Left renal pelvis (tissue), 4 donors: ENCODE measurements around the gene CYP27B1. TPM values are rescaled to one million over a fixed set of nuclear protein-coding genes. Genes with fewer than 3 reads are reported as not detected.
"Not testable (repeated sequence)": the region's sequence is repeated elsewhere in the genome, so short reads cannot be mapped to it uniquely, and the experiment has no call there.

Source experiments
- DNase-seq, 4 donors: peaks; one replicate each; pipeline ENCODE4 v3.0.0-alpha.2; 2013; ENCODE audit warnings: low read depth in 4 of 4, low spot score in 3 of 4
- polyA plus RNA-seq, 4 donors: library from polyadenylated mRNA; unstranded; fragments of 120-200 nt; gene quantifications; one replicate each; pipeline ENCODE4 v1.2.1, GENCODE V29; 2013; ENCODE audit not compliant: insufficient read length in 4 of 4

CYP27B1 gene
- polyA plus RNA-seq, 4 donors: 0.72 to 2.2 (median 0.96) TPM

DNA sequence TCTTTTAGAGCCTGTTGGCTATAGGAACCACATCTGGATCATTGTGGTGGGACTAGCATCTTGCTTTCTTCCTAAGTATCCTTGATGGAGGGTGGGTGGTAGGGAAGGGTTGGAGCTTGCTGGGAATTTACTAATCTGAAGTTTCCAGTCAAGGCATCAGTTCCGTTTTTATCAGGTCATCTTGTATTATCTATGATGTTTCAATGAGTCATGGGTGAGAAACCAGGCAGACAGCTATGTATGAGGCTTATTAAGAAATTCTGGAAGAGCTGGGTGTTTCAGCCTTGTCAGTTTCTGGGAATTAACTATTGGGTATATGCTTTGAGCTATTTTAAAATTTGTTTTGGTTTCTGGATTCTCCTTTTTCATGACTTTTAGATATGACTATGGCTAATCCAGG lies 27.0 kb upstream of the CYP27B1 start:
- DNase-seq: no peak

DNA sequence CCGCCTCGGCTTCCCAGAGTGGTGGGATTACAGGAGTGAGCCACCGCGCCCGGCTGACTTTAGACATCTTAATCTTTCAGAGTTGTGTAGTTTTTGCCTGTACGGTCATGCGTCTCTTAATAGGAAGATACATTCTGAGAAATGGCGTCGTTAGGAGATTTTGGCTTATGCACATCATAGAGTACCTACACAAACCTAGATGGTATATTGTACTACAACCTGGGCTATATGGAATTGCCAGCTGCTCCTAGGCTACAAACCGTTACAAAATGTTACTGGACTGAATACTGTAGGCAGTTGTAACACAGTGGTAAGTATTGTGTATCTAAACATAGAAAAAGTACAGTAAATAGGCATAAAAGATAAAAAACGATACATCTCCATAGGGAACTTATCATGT lies 17.0 kb upstream of the CYP27B1 start:
- no peak for DNase-seq

- no peak for DNase-seq
Measured at GRCh38 chr12:57783466-57783801, 16.6 kb upstream of the CYP27B1 start.

DNA sequence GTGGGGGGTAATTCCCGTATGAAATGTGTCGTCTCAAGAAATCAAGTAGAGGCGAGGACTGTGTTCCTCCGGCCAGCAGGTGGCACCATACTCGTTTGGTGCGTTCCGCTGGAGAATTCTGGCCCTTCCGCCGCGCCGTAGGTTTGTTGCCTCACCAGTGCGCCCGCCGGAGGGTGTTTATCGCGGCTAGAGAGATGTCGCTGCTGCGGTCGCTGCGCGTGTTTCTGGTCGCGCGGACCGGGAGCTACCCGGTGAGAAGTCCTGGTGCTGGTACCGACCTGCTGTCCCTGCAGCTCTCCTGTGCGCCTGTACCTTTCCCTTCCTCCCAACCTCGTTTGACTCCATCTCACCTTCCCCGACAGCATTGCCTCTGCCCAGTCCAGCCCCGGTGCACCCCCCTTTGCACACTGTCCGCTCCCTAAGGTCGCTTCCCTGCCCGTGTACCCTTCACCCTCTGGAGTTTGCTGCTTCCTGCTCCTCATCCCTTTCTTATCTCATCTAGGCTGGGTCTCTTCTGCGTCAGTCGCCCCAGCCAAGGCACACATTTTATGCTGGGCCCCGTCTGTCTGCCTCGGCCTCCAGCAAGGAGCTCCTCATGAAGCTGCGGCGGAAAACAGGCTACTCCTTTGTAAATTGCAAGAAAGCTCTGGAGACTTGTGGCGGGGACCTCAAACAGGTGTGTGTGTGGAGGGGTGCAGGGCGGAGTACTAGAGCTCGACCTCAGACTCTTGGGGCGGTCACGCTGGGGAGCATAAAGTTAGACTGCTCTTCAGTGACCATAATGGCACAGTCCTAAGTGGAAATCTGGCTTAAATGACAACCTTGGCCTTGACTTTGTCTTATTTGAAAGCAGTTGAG lies 16.0 kb upstream of the CYP27B1 start, which contains the start of gene TSFM:
Gene TSFM (plus strand): TSS at position 180 of the 858 bp plus-strand sequence. CDS start 15 bp downstream, at position 195.
- DNase-seq: peak; percentile 82 to 94 (median 91)

- DNase-seq: no peak
Measured at GRCh38 chr12:57782243-57782607, 15.3 kb upstream of the CYP27B1 start.

DNA sequence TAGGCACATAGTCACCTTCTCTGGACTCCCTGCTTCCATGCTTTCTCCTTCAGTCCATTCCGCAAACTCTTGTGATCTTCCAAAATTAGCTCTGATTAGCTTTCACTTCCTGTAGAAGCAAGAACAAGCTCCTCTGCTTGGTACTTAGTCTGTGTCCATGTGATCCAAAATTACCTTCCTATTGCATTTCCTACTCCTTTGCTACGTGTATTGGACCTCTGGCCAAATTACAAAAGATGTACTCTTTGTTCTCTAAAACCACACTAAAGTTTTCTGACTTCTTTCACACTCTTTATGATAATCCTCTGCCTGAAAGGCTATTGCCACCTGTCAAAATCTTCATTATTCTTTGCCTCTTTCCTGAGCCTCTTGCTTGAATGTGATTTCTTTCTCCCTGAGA lies 14.9 kb upstream of the CYP27B1 start:
- no peak for DNase-seq

GRCh38 chr12:57781244-57781643 lies 14.4 kb upstream of the CYP27B1 start:
- no peak for DNase-seq

DNA sequence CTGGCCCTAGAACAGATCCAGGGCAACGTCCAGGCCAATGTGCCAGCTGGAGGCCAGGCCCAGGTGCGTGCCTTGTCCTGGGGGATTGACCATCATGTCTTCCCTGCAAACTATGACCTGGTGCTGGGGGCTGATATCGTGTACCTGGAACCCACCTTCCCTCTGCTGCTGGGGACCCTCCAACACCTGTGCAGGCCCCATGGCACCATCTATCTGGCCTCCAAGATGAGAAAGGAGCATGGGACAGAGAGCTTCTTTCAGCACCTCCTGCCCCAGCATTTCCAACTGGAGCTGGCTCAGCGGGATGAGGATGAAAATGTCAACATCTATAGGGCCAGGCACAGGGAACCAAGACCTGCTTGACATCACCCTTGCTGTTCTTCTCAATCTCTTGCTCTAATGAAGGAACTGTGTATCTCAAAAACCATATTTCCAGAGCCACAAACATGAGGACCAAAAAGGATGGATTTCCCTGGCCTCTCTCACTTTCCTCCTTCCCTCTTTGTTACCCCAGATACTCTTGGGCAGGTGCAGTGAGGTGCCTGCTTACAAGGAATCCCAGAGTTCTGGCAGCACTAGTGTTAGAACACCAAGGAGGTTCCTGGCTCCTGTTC lies 13.5 kb upstream of the CYP27B1 start:
- no peak for DNase-seq

GRCh38 chr12:57779736-57780135 lies 12.9 kb upstream of the CYP27B1 start:
- DNase-seq: no peak

- no peak for DNase-seq
Measured at GRCh38 chr12:57777911-57778310, 11.0 kb upstream of the CYP27B1 start.

GRCh38 chr12:57777367-57777766 lies 10.5 kb upstream of the CYP27B1 start:
- DNase-seq: no peak

GRCh38 chr12:57776247-57776587 lies 9.3 kb upstream of the CYP27B1 start:
- DNase-seq: no peak

DNA sequence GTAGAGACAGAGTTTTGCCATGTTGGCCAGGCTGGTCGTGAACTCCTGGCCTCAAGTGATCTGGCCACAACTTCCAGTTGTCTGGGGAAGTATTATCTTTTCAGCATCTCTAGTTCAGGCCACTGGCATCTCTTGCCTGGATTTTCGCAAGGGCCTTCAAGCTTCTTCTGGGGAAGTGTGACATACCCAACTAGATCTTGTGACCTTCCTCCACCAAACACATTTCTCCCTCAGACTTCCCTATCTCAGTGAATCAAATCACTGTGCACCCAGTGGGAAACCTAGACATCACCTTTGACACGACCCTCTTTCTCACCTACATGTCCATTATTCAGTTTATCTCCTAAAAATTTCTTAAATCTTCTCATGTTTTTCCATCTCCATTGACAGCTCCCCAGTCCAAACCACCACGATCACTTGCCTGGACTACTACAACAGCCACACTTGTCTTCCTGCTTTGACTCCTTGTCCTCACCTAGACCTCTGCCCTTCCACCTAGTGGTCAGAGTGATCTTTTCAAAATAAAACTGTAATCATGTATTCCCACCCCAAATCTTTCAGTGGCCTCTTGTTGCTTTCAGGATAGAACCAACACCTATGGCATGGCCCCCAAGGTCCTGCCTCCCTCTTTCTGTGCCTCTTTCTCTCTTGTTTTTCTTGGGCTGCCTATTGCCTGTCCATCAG lies 8.8 kb upstream of the CYP27B1 start:
- no peak for DNase-seq

- no peak for DNase-seq
Measured at GRCh38 chr12:57775044-57775443, 8.2 kb upstream of the CYP27B1 start.

- DNase-seq: not testable (repeated sequence)
Measured at GRCh38 chr12:57774634-57775033, 7.8 kb upstream of the CYP27B1 start.

- DNase-seq: no peak
Measured at GRCh38 chr12:57772429-57773322, 5.8 kb upstream of the CYP27B1 start, which contains the start of gene EEF1AKMT3. EEF1AKMT3 (plus strand) TSS chr12:57772614; CDS start chr12:57772725, 111 bp downstream.

DNA sequence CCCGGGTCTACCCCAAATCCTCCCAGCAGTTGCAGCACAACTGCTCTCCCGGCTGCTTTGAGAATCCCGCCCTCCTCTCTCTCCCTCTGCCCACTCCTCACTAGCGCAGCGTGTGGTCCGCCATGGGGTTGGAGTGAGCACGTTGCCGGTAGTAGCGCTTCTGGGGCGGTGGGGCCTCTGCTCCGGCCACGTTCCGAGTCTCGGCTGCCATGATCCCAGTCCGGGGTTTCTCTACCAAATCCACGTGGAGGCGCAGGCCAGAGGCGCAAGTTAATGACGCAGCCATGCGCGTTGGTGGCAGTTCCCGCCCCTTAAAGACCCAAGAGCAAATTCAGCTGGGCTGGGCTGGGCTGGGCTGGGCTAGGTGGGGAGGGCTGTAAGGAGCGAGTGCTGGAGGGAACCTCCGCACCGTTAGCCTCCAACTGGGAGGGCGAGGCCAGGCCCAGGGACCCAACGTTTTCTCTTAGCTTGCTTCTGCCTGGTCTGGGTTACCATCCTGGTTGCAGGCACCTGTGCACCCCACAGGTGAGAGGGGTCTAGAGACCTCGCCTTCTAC lies 5.1 kb upstream of the CYP27B1 start, which contains the start of gene METTL1:
Gene METTL1 (minus strand): TSS at position 233 of the 556 bp plus-strand sequence. CDS start 22 bp downstream, at position 211.
- peak; percentile 87 to 94 (median 93) for DNase-seq

- DNase-seq: peak in 2 of 4 donors; percentile 85 to 86
Measured at GRCh38 chr12:57771236-57771872, 4.5 kb upstream of the CYP27B1 start.

GRCh38 chr12:57770734-57771133 lies 3.9 kb upstream of the CYP27B1 start:
- no peak for DNase-seq

DNA sequence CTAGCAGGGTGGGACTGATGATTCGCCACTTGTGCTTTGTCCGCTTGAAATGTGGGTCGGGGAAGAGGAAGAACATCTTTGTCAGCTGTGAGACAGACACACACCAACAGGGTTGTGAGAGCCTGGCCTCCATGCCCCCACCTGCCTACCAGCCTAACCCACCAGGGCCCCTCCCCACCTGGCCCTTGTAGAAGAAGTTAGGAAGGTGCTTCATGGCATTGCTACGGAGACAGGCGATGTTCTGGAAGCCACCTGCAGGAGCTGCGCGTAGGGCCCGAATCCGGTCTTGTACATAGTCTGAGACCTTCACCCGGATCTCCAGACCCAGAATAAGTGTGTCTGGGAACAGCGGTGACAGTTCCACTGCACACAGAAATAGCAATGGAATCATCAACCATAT lies 2.7 kb upstream of the CYP27B1 start:
- no peak for DNase-seq
